OCI-LY3 (cell line): ENCODE measurements around the gene GAS7.

Experiments used
- CTCF ChIP-seq: fragments of 200-600, 300-600 bp; sonication (generic); IDR thresholded peaks from 2 replicates; pipeline ENCODE4 v1.5.1; 2014; ENCODE audit warnings: antibody characterized with exemption, low read length, low read depth
- EZH2phosphoT487 ChIP-seq: fragments of 200-600 bp; shearing (Covaris generic); IDR thresholded peaks from 2 replicates; pipeline ENCODE4 v1.6.1; 2018; ENCODE audit warnings: antibody characterized with exemption, mixed run types, low read depth

GRCh38 chr17:9941305-9941704, 257.1 kb downstream of the GAS7 start:
- no peak for TF ChIP-seq CTCF
- TF ChIP-seq EZH2phosphoT487 = no peak
